A673 (cell line): ENCODE data around the gene PTTG1IP.

Source experiments
- CTCF ChIP-seq: fragments of 300-800, 200-600 bp; sonication (generic); conservative IDR thresholded peaks from 2 replicates; pipeline ENCODE4 v1.5.1; 2017; ENCODE audit warnings: low read depth, mild to moderate bottlenecking, antibody characterized with exemption, low read length, moderate library complexity, mixed read lengths
- EZH2 ChIP-seq: fragments of 200-600 bp; sonication (generic); IDR thresholded peaks from 2 replicates; pipeline ENCODE4 v1.6.1; 2017; ENCODE audit warnings: borderline replicate concordance, low read depth, mild to moderate bottlenecking, mixed read lengths, antibody characterized with exemption, low read length; ENCODE audit not compliant: poor library complexity, severe bottlenecking

- TF ChIP-seq CTCF (no peak), EZH2 (no peak)
Measured at GRCh38 chr21:44876849-44877575, 3.5 kb upstream of the PTTG1IP start.
